ENCODE results near the gene GPR35. TPM values are rescaled to one million over a fixed set of nuclear protein-coding genes. Genes with fewer than 3 reads are reported as not detected.

GPR35 gene
- total RNA-seq, 1 experiment from 2014 or later: 21.3 TPM

- Mint-ChIP-seq H3K27ac (ENCODE audit: unreplicated experiment) (no peak overlapping the region), H3K9me3 (ENCODE audit: unreplicated experiment) (no peaks in the 10 kb centered on the region), H3K36me3 (ENCODE audit: insufficient read depth, unreplicated experiment) (peaks cover 22% of the 10 kb centered on the region), H3K4me3 (ENCODE audit: unreplicated experiment) (no peak overlapping the region), H3K4me1 (ENCODE audit: low read depth, unreplicated experiment) (peaks cover 8% of the 10 kb centered on the region), H3K27me3 (ENCODE audit: insufficient read depth, unreplicated experiment) (no peaks in the 10 kb centered on the region)
- ChIA-PET POLR2A (interaction anchor here (0.7 kb wide), 1 partner anchor 32 kb away, joined by 9 read pairs; no protein-coding TSS in a partner anchor), CTCF (no interaction called here)
- Histone ChIP-seq H3K36me3 (ENCODE audit: control insufficient read depth, insufficient read depth, low read length) (peaks cover 2% of the 10 kb centered on the region; the same call in 1 of the 2 replicates), H3K27me3 (replicated peaks; ENCODE audit: control insufficient read depth, insufficient read depth, low read length) (no peaks in the 10 kb centered on the region), H3K4me1 (no peaks in the 10 kb centered on the region), H3K4me3 (ENCODE audit: low read depth, low read length) (no peak overlapping the region), H3K9me3 (no peaks in the 10 kb centered on the region)
- TF ChIP-seq CTCF (IDR thresholded peaks at IDR 0.05; ENCODE audit: insufficient read depth in 1 of 2, low read depth in 1 of 2, low read length in 1 of 2, severe bottlenecking in 1 of 2, unreplicated experiment in 1 of 2): no peak
- intact Hi-C loops (cut with micrococcal nuclease; ENCODE audit: unreplicated experiment): no loop called here
- no TSS peak for BruUV-seq (replicated peaks)
- no peak for DNase-seq
Observed at GRCh38 chr2:240611601-240612210, 13.6 kb upstream of the GPR35 start.

- no peaks in the 10 kb centered on the region for H3K27me3 ChIP-seq (replicated peaks; ENCODE audit: control insufficient read depth, insufficient read depth, low read length)
- intact Hi-C loops (cut with micrococcal nuclease; ENCODE audit: unreplicated experiment): no loop called here
- ChIA-PET POLR2A (no interaction called here), CTCF (no interaction called here)
- BruUV-seq (replicated peaks): no TSS peak
- no peaks in the 10 kb centered on the region for H3K4me1 ChIP-seq
- H3K27me3 Mint-ChIP-seq (ENCODE audit: insufficient read depth, unreplicated experiment): no peaks in the 10 kb centered on the region
- no peak overlapping the region for H3K27ac Mint-ChIP-seq (ENCODE audit: unreplicated experiment)
- TF ChIP-seq CTCF (IDR thresholded peaks at IDR 0.05; ENCODE audit: insufficient read depth in 1 of 2, low read depth in 1 of 2, low read length in 1 of 2, severe bottlenecking in 1 of 2, unreplicated experiment in 1 of 2): no peak
- H3K36me3 ChIP-seq (ENCODE audit: control insufficient read depth, insufficient read depth, low read length): peaks cover 2% of the 10 kb centered on the region; the same call in 1 of the 2 replicates
- H3K9me3 ChIP-seq: no peaks in the 10 kb centered on the region
- no peaks in the 10 kb centered on the region for H3K4me1 Mint-ChIP-seq (ENCODE audit: low read depth, unreplicated experiment)
- no peak overlapping the region for H3K4me3 ChIP-seq (ENCODE audit: low read depth, low read length)
- H3K4me3 Mint-ChIP-seq (ENCODE audit: unreplicated experiment): no peak overlapping the region
- peaks cover 19% of the 10 kb centered on the region for H3K36me3 Mint-ChIP-seq (ENCODE audit: insufficient read depth, unreplicated experiment)
- H3K9me3 Mint-ChIP-seq (ENCODE audit: unreplicated experiment): no peaks in the 10 kb centered on the region
- no peak for DNase-seq
Observed at GRCh38 chr2:240613781-240614180, 11.5 kb upstream of the GPR35 start.

- H3K4me1 ChIP-seq: no peaks in the 10 kb centered on the region
- no peaks in the 10 kb centered on the region for H3K9me3 ChIP-seq
- H3K4me3 ChIP-seq (ENCODE audit: low read depth, low read length): no peak overlapping the region
- Mint-ChIP-seq H3K27me3 (ENCODE audit: insufficient read depth, unreplicated experiment) (no peaks in the 10 kb centered on the region), H3K9me3 (ENCODE audit: unreplicated experiment) (no peaks in the 10 kb centered on the region), H3K4me3 (ENCODE audit: unreplicated experiment) (no peak overlapping the region), H3K36me3 (ENCODE audit: insufficient read depth, unreplicated experiment) (peaks cover 18% of the 10 kb centered on the region), H3K27ac (ENCODE audit: unreplicated experiment) (no peak overlapping the region), H3K4me1 (ENCODE audit: low read depth, unreplicated experiment) (no peaks in the 10 kb centered on the region)
- no TSS peak for BruUV-seq (replicated peaks)
- POLR2A ChIA-PET: no interaction called here
- H3K36me3 ChIP-seq (ENCODE audit: control insufficient read depth, insufficient read depth, low read length): peaks cover 2% of the 10 kb centered on the region; the same call in 1 of the 2 replicates
- peak in 1 of 2 experiments; percentile 17 for DNase-seq
- no peaks in the 10 kb centered on the region for H3K27me3 ChIP-seq (replicated peaks; ENCODE audit: control insufficient read depth, insufficient read depth, low read length)
- CTCF ChIA-PET: no interaction called here
- TF ChIP-seq CTCF (IDR thresholded peaks at IDR 0.05; ENCODE audit: insufficient read depth in 1 of 2, low read depth in 1 of 2, low read length in 1 of 2, severe bottlenecking in 1 of 2, unreplicated experiment in 1 of 2): no peak
- intact Hi-C loops (cut with micrococcal nuclease; ENCODE audit: unreplicated experiment): no loop called here
Observed at GRCh38 chr2:240614391-240614790, 10.9 kb upstream of the GPR35 start.

Data from Caco-2 (cell line).